GM12891 (cell line): ENCODE results near the gene CHERP.

Experiments
- POLR2A ChIP-seq: IDR thresholded peaks from 2 replicates; pipeline ENCODE4 v1.6.1; 2011; ENCODE audit warnings: low read depth, low read length, control low read depth
- POLR2AphosphoS5 ChIP-seq: IDR thresholded peaks from 2 replicates; pipeline ENCODE4 v1.6.1; 2011; ENCODE audit warnings: low read depth, low read length, control low read depth
- POU2F2 ChIP-seq: IDR thresholded peaks from 2 replicates; pipeline ENCODE4 v1.6.1; 2011; ENCODE audit warnings: low read depth, mild to moderate bottlenecking, control low read depth, low read length, moderate library complexity
- SPI1 ChIP-seq: IDR thresholded peaks from 2 replicates; pipeline ENCODE4 v1.6.1; 2011; ENCODE audit warnings: low read depth, low read length, control low read depth
- TAF1 ChIP-seq: IDR thresholded peaks from 2 replicates; pipeline ENCODE4 v1.6.1; 2011; ENCODE audit warnings: low read depth, low read length, control low read depth

DNA sequence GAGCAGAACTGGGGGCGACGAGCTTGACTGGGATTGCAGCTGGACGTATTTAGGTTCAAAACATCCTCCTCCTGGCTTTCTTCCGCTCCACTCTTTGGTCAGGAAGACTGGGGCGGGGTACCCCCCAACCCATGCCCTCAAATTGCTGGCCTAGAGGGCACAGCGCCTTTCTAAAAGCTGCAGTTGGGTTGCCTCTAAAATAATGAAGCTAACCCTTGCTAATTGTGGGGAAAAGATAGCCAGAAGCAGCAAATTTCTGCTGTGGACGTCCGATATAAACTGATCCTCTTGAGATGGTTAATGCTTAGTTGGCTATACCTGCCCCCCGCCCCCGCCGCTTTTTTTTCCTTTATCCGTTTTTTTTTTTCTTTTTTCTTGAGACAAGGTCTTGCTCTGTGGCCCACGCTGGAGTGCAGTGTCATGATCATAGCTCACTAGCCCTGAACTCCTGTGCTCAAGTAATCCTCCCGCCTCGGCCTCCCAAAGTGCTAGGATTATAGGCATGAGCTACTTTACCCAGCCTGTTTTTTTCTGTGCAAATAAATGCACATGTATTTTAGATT is 754 bp upstream of the CHERP start:
- TF ChIP-seq POLR2A (no peak), POLR2AphosphoS5 (no peak), TAF1 (no peak), SPI1 (no peak), POU2F2 (no peak)
